ENCODE data around the gene RGS10. TPM values are rescaled to one million over a fixed set of nuclear protein-coding genes. Genes with fewer than 3 reads are reported as not detected.

The RGS10 gene
- total RNA-seq, 1 experiment from 2014 or later = 16.6 TPM

DNA sequence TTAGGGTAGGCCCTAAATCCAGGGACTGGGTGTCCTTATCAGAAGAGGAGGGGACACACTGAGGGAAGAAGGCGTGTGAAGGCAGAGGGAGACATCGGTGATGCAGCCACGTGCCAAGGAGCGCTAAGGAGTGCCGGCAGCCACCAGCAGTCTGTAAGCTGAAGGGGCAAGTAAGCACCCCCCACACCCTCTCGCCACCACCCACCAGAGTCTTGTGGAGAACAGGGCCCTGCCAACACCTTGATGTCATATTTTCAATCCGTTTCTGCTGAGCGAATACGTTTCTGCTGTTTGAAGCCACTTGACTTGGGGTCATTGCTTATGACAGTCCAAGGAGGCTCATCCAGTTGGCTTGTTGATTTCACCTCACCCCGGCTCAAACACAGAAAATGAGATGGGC is 37.9 kb downstream of the RGS10 start:
- H3K27ac ChIP-seq (ENCODE audit: low read depth, low read length, poor library complexity, severe bottlenecking) = no peak overlapping the region
- H3K36me3 ChIP-seq (ENCODE audit: insufficient read depth, low read length, poor library complexity, severe bottlenecking) = no peaks in the 10 kb centered on the region
- intact Hi-C loops (cut with micrococcal nuclease; ENCODE audit: unreplicated experiment) = no loop called here
- peaks cover 12% of the 10 kb centered on the region for H3K4me1 ChIP-seq (ENCODE audit: insufficient read depth, low read length, poor library complexity, severe bottlenecking)
- no peak for DNase-seq (ENCODE audit: low spot score)
- ChIA-PET POLR2A (ENCODE audit: low non-redundant PET) (no interaction called here), CTCF (no interaction called here)
- H3K4me3 ChIP-seq (ENCODE audit: low read depth, low read length, poor library complexity, severe bottlenecking) = no peak overlapping the region
- TF ChIP-seq CTCF (conservative IDR thresholded peaks at IDR 0.05; ENCODE audit: low read depth, low read length) = no peak
- TF ChIP-seq EZH2 (IDR thresholded peaks at IDR 0.05; ENCODE audit: borderline replicate concordance, low read depth, low read length, poor library complexity, severe bottlenecking) = no peak
- no TSS peak for BruUV-seq (replicated peaks)
- no peaks in the 10 kb centered on the region for H3K9me3 ChIP-seq (ENCODE audit: low read depth, low read length, poor library complexity, severe bottlenecking)
- no peaks in the 10 kb centered on the region for H3K27me3 ChIP-seq (replicated peaks; ENCODE audit: insufficient read depth, low read depth, low read length, poor library complexity)

GRCh38 chr10:119503821-119504220 is 38.7 kb downstream of the RGS10 start:
- POLR2A ChIA-PET (ENCODE audit: low non-redundant PET) = no interaction called here
- TF ChIP-seq EZH2 (IDR thresholded peaks at IDR 0.05; ENCODE audit: borderline replicate concordance, low read depth, low read length, poor library complexity, severe bottlenecking) (no peak), CTCF (conservative IDR thresholded peaks at IDR 0.05; ENCODE audit: low read depth, low read length) (no peak)
- H3K27ac ChIP-seq (ENCODE audit: low read depth, low read length, poor library complexity, severe bottlenecking) = no peak overlapping the region
- H3K4me1 ChIP-seq (ENCODE audit: insufficient read depth, low read length, poor library complexity, severe bottlenecking) = peaks cover 17% of the 10 kb centered on the region
- no peak overlapping the region for H3K4me3 ChIP-seq (ENCODE audit: low read depth, low read length, poor library complexity, severe bottlenecking)
- no TSS peak for BruUV-seq (replicated peaks)
- intact Hi-C loops (cut with micrococcal nuclease; ENCODE audit: unreplicated experiment) = no loop called here
- no peaks in the 10 kb centered on the region for H3K36me3 ChIP-seq (ENCODE audit: insufficient read depth, low read length, poor library complexity, severe bottlenecking)
- no peak for DNase-seq (ENCODE audit: low spot score)
- no peaks in the 10 kb centered on the region for H3K27me3 ChIP-seq (replicated peaks; ENCODE audit: insufficient read depth, low read depth, low read length, poor library complexity)
- CTCF ChIA-PET = no interaction called here
- H3K9me3 ChIP-seq (ENCODE audit: low read depth, low read length, poor library complexity, severe bottlenecking) = no peaks in the 10 kb centered on the region

- Histone ChIP-seq H3K4me1 (ENCODE audit: insufficient read depth, low read length, poor library complexity, severe bottlenecking) (peaks cover 17% of the 10 kb centered on the region), H3K9me3 (ENCODE audit: low read depth, low read length, poor library complexity, severe bottlenecking) (no peaks in the 10 kb centered on the region), H3K36me3 (ENCODE audit: insufficient read depth, low read length, poor library complexity, severe bottlenecking) (no peaks in the 10 kb centered on the region), H3K27me3 (replicated peaks; ENCODE audit: insufficient read depth, low read depth, low read length, poor library complexity) (no peaks in the 10 kb centered on the region), H3K4me3 (ENCODE audit: low read depth, low read length, poor library complexity, severe bottlenecking) (no peak overlapping the region), H3K27ac (ENCODE audit: low read depth, low read length, poor library complexity, severe bottlenecking) (no peak overlapping the region)
- intact Hi-C loops (cut with micrococcal nuclease; ENCODE audit: unreplicated experiment) = no loop called here
- CTCF ChIA-PET = no interaction called here
- no TSS peak for BruUV-seq (replicated peaks)
- POLR2A ChIA-PET (ENCODE audit: low non-redundant PET) = no interaction called here
- TF ChIP-seq CTCF (conservative IDR thresholded peaks at IDR 0.05; ENCODE audit: low read depth, low read length) (no peak), EZH2 (IDR thresholded peaks at IDR 0.05; ENCODE audit: borderline replicate concordance, low read depth, low read length, poor library complexity, severe bottlenecking) (no peak)
- no peak for DNase-seq (ENCODE audit: low spot score)
Measured at GRCh38 chr10:119502618-119503155, 39.8 kb downstream of the RGS10 start.
